CD4-positive, alpha-beta T cell treated with Interleukin-17A for 1 hour (primary cell): ENCODE data around the gene AANAT.

Experiments
- DNase-seq: peaks from one replicate; pipeline ENCODE4 v3.0.0-alpha.2; 2020

AANAT gene

DNA sequence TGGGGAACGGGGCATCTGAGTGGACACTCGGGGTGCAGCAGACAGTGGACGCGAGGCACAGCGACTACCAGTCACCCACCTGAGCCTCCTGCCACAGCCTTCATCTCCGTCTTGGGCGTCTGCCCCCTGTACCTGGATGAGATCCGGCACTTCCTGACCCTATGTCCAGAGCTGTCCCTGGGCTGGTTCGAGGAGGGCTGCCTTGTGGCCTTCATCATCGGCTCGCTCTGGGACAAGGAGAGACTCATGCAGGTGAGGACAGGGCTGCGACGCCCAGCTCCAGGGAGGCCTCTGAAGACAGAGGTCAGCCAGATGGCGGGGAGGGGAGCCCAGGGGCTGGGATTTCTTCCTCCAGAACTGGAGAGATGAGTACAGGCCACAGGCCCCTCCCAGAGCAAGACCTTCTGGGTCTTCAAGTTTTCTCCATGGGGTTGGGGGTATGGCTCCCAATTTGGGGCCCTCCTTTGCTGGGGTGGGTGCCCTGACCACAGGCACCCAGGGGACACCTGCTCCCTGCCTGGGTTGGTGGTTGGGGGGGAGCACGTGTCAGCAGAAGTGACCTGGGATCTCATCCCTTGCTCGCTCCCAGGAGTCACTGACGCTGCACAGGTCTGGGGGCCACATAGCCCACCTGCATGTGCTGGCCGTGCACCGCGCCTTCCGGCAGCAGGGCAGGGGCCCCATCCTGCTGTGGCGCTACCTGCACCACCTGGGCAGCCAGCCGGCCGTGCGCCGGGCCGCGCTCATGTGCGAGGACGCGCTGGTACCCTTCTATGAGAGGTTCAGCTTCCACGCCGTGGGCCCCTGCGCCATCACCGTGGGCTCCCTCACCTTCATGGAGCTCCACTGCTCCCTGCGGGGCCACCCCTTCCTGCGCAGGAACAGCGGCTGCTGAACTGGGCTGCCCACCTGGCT is 1.9 kb downstream of the AANAT start:
- DNase-seq = no peak

DNA sequence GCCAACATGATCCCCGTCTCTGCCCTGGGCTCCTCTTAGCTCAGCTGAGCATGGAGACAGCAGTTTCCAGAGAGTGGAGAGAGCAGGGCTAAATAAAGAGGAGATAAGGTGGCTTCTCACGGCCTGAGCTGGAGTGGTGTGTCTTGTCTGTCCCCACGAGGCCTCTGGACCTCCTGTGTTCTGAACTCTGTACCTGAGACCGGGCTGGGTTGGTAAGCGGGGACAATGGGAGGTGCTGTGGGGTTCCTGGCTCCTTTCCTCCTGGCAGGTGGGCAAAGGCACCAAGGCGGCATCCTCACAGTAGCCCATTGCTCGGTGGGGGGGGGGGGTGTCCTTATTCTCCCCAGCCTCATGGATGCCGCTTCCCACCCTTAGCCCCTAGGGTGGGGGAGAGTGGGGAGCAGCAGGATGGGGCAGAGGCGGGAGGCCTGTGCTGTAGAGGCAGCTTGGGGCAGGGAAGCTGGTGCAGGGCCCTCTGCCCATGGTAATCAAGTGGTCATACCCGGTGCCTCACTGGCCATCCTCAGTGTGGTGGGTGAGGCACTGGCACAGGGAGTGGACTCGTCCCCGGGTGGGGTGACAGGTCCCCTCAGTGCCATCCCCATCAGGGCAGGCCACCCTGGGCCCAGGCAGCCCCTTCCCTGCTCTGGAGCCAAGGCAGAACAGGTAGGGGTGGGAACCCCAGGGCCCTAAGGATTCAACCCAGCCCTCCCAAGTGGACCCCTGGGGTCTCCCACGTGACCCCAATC is 2.8 kb downstream of the AANAT start:
- DNase-seq = no peak

DNA sequence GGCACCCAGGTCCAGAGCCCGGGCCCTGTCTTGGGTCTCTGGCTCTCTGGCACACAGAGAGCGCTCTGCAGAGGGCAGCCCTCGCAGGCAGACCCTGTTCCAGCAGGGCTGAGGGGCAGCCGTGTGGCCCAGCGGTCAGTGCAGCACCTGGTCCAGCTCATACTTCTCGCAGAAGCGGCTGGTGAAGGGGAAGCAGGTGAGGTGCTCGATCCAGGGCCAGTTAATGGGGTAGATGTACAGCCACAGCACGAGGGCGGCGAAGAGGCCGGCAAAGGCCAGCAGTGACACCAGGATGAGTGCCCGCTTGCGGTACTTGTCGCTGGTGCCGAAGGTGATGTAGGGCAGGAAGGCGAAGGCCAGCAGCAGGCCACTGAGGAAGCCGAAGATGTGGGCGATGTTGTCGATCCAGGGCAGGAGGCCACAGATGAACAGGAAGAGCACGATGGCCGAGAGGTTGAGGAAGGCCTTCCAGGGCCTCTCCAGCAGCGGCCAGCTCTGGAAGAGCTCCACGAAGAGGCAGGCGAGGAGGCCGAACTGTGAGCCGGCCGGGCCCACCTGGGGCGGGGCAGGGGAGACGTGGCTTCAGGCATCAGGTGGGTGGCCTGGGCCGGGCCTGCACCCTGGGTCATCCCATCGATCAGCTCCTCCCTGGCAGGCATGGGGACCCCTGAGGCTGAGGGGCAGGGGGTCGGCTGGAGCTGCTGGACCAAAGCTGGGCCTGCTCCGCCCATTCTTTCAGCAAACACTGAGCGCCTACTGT is 4.3 kb downstream of the AANAT start:
- no peak for DNase-seq

DNA sequence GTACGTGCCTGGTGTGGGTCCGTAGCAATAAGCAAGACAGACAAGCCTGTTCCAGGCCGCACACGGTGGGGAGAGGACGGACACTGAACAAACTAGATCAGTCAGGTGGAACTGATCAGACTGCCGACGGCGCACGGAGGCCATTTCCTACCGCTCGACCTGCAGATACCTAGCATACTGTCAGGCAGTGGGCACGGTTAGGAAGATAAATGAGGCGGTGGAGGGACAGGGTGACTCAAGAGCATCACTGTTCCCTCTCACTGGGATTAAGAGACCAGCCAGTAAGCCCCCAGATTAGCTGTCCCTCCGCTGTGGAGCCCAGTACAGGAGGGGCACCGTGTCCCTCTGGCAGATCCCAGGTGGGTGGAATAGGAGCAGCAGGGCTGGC is 4.8 kb downstream of the AANAT start:
- no peak for DNase-seq

DNA sequence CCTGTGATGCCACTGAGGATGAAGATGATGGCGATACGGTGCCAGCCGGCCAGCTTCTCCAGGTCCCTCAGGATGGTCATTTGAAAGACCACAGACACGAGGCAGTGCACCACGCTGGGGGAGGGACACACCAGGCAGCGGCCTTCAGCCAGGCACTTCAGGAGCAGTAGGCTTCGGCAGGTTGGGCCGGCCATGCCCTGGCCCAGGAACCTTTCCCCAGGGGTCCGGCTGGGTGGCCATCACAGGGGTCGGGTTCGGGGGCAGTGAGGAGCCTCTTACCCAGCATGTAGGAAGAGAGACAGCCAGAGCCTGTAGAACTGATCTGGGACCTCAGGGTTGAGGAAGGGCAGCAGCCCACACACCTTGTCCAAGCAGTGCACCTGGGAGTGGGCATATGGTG is 5.3 kb downstream of the AANAT start:
- no peak for DNase-seq

DNA sequence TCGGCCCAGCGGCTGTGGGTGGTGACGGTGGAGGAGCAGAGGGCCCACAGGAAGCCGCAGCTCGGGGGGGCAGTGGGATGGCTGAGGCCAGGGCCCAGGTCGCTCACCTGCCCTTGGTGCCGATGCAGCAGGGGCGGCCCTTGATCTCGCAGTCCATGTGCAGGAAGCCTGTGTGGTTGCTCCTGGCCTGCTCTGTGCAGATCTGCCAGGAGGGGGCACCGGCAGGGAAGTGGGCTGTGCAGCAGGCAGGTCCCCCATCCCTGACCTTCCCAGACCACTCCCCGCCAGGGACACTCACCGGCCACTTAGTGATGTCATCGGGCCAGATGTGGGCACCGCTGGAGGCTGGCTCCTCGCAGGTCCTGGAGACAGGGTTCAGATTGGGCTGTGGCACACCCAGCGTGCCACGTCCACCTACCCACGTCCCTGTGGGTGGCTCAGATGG is 6.2 kb downstream of the AANAT start:
- DNase-seq = no peak

DNA sequence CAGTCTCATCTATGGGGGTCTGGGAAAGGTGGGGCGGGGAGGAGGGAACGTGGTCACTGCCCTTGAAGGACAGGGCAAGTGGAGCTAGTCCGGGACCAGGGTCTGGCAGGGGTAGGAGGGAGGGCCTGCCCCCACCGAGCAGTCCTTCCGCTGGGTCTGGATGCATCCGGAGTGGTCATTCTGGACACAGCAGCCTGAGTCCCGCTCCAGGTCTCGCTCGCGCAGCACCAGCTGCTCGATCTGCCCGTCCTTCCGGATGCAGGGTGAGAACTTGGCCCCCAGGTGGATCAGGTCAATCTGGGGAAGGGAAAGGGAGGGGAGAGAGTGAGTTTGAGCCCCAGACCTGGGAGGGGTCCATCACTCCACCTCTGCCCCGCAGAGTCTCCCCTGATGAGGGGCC is 6.8 kb downstream of the AANAT start:
- DNase-seq = no peak

DNA sequence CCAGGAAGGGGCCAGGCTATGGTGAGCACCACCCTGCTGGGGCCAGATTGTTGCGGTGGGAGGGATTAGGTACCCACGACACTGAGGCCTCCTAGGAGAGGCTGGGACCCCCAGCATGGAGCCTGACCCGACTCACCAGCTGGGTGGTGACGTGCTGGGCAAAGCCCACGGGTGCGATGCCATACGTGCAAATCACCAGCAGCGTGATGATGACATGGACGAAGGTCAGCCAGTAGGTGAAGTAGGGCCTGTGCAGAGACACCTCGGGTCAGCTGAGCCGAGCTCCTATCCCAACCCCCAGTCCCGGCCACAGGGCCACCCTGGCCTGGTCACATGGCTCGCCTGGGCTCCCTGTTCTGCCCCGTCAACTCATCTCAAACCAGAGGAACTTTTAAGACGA is 7.5 kb downstream of the AANAT start:
- DNase-seq = no peak

DNA sequence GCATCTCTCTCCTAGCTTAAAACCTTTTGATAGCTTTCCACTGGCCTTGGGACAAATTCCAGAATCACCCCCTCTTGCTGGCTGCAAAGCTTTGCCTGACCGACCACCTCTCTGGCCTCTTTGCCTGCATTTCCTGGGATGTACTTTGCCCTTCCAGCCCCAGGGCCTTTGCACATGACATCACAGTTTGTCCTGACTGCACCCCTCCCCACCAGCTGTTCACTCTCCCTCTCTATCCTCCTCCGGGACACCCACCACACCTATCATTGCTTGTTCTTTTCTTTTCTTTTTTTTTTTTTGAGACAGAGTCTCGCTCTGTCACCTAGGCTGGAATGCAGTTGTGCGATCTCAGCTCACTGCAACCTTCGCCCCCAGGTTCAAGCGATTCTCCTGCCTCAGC is 7.9 kb downstream of the AANAT start:
- DNase-seq = no peak

DNA sequence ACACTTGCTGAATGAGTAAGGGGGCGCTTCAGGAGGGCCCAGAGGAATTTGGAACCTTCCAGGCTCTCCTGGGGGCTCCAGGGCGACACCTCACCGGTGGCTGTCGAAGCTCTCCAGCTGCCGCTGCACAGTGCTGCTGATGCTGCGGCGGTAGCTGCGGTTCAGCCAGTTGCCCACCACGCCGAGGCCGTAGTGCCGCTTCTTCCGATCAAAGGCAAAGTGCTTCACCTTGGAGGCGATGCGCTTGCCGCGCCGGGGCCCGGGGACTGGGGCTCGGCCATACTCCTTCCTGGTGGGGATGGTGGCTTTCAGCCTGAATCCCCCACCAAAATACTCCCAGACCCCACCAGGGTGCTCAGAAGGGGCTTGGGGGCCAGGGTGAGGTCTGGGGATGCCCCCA is 9.3 kb downstream of the AANAT start:
- no peak for DNase-seq

DNA sequence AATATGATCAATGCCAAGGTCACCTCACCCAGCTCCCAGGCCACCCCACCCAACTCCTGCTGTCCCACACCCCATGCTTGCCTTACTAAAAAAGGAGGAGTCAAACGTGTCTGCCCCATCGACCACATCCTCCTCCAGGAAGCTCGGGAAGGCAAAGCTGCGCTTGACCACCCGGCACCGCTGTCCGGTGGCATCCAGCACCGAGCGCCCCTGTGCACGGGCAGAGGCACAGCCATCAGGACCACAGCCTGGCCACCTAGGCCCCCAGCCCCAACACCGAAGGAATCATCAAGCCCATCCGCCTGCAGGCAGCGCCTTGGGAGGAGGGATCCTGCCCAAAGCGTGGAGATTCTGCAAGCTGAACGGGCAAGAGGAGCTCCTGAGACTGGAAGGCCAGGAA is 10.2 kb downstream of the AANAT start:
- no peak for DNase-seq

DNA sequence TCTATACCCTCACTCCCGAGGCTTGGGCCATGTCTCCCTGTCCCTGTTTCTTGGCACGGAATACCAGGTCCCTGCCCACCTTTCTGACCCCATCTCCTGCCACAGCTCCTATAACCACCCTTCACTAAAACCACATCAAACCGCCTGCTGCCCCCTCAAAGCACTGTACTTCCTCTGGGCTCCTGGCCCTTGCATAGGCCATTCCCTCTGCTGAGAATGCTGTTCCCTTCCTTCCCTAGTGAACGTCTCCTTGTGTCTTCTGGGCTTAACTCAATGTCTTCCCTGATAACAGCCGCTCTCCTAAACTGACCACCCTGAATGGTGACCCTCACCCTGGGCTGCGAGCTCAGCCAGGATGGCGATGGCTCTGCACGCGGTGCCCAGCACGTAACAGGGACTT is 10.7 kb downstream of the AANAT start:
- no peak for DNase-seq

DNA sequence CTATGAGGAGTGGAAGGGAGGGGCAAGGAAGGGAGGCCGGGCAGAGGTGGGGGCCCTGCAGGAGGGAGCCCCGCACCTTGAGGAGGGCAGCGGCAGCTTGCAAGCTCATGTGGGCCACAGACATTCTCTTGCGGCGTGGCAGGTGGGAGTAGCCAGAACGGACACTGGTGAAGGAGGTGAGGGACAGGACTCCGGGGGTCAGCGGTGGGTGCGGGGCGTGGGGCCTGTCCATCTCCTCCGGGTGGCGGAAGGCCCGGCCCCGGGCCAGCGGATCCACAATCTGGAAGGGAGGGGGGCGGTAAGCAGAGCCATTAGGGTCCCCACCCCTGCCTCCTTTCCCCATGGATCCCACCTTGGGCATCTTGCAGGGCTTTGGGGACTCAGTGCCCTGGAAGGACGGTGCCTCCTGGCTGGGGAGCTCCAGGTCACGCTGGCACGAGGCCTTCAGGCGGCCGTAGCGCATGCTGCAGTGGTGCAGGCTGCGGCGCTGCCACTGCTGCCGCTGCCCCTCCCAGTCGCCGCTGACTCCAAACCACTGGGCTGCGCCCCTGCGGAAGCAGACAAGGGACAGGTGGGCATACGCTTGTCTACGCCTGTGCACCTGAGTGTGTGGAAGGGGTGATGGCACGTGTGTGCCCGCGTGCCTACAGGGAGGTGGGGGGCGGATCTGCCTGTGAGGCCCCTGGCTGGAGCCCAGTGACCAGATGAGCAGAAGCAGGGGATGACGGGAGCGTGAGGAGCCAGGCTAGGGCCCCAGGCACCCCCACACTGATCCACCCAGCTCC is 11.5 kb downstream of the AANAT start:
- no peak for DNase-seq

DNA sequence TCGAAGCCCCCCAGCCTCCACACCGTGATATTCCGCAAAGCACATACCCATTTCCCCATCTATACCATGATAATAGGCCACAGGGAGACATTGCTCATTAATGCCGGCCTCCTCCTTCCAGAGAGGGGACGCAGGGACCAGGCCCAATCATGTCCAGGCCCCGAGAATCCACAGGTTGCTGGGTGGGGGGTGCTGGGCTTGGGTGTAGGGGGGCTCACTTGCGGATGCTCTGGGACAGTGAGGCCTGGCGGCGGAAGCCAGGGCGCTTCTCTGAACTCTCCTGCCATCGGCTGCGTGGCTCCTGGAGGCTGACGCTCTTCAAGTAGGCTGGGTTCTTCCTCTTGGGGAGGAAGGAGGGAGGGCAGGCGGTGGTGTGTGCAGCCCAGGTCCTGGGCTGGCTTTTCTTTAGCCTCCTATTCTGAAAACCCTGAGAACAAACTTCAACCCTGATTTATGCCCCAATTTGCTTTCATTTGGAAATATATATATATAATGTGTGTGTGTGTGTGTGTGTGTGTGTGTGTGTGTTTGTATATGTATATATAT is 12.2 kb downstream of the AANAT start:
- DNase-seq = no peak

DNA sequence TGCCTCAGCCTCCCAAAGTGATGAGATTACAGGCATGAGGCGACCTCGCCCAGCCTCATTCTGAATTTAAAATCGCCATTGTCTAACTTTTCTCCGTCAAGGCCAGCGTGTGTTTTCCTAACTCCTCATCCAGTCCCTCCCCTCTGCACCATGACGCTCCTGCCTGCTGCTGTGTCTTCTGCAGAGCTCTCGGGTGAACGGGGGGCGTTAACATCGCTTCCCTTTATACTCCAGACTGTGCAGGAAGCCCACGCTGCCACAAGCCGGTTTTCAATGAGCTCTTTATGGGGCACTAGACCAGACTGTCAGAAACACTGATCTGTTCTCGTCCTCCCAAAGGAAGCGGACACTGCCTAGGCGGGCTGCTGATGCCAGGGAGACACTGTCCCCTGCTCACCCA is 13.2 kb downstream of the AANAT start:
- no peak for DNase-seq

DNA sequence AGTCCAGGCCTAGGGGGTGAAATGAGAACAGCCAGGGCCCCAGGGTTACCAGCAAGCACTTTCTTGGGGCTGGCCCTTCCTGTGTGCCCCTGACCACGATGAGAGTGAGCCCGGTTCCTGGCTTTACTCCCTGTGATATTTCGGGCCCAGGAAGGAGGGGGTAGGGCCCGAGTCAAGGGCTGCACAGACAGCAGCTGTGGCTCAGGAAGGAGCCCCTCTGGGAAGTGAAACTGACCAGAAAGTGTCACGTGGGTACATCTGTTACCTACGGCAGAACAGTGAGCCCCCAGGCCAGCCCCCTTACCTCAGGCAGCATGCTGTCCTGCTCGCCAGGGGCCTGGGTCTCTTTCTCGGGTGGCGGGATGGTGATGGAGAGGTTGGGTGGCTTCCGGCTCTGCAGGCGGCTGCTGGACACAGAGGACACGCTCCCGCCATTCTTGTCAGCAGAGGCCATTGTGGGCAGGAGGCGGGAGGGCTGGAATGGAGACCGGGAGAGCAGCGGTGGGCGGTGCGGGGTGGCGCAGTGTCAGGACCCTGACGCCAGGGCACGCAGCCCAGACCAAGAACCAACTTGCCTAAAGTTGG is 13.8 kb downstream of the AANAT start:
- DNase-seq = no peak

DNA sequence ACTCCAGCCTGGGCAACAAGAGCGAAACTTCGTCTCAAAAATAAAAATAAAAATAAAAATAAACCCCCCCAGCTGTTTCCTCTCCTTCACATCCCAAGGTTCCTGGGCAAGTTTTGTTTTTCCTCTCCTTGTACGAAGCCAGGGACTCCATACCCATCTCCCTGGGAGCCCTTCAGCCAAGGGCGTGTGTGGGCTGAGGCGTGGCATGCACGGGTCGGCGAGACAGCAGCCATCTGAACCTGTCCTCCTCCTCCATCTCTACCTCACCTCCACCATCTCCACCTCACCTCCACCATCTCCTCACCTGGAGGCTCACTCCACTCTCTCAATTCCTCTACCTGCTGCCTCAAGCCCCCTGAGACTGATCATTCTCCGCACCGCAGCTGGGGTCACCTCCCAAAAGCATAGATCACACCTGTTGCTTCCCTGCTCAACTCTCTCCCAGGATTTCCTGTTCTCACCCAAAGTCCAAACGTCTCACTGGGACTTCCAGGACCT is 16.9 kb downstream of the AANAT start:
- DNase-seq = no peak

DNA sequence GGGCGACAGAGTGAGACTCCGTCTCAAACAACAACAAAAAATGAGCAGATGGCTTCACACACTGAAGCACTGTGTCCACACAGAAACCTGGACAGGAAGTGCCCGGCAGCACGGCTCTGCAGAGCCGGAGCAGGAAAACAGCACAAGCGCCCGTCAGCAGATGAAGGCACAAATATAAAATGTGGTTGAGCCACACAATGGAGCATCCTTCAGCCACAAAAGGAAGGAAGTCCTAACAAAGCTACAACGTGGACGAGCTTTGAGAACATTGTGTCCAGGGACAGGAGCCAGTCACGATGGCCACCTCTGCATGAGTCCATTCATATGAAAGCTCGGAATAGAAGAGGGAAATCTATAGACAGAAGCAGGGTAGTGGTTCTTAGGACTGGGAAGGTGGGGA is 18.2 kb downstream of the AANAT start:
- DNase-seq = no peak

DNA sequence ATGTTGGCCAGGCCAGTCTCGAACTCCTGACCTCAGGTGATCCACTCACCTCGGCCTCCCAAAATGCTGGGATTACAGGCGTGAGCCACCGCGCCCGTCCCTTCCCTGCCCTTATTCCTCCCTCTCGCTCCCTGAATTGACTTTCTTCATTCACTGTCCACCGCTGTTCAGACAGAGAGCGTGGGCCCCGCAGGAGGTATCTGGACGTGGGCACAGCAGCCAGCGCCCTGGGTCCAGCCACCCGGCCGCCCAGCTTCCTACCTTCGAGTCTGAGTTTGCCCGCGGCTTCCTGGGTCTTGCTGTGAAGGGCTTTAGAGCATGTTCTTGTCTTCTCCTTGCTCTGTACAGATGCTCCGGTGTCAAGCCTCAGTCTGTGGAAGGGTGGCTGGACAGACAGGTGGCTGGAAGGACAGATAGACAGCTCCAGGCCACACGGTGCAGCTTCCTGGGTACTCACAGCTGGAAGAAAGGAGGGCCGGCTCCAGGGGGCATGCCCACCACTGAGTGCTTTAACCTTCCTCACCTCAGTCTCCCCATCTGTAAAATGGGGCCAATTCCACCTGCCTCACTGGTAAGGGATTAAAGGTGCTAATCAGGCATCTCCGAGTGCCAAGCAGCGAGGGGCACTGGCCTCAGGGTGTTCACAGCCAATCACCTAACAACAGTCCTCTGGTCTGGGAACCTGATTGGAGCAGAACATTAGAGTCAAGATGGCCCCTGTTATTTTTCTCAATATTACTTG is 20.2 kb downstream of the AANAT start:
- DNase-seq = no peak

DNA sequence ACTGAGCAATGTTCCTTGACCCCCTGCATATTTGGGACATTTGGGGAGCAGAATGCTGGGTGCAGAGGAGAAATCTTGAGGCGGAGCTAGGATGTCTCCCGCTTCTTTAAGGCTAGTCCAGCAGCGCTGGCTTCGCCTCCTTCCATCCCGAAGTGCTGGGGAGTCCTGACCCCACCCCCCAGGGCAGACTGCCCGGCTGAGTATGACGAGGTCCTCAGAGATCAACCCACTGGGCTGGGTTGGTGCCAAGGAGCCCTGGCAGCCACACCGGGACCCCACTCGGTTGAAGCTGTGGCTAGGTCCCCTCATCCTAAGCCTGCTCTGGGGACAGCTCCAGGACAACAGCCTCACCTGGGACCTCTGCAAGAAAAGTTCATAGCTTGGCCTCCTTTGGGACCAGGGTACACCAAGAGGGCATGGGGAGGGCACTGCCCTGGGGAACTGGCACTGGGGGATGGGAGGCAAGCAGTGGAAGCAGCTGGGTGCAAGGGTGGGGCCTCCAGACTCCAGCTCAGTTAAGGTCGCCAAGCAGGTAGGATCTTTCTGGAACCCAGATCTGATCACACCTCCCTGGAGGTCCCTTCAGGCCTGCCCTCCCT is 22.8 kb downstream of the AANAT start:
- no peak for DNase-seq
